ENCODE results near the gene WDR17.

The WDR17 gene

DNA sequence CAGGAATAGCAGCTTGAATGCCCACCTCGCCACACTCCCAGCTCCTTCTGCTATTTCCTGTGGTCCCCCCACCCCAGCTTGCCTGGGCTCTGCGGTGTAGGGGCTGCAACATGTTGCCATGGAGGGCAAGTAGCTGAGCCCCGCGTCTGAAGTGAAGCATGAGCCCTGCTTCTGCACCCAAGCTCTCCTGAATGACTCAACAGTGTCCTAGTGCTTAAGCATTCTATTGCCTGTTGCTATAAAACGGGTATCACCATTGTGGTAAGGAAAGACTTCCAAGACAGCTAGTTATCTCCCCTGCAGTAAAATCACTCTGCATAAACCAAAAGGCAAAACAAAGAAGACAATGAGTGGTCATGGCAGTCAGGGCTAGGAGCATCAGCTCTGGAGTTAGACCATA is 161.1 kb downstream of the WDR17 start:
- no peak for DNase-seq (ENCODE audit: low read depth in 2 of 2)
- H3K4me3 ChIP-seq (replicated peaks in 1 of 2; ENCODE audit: low read depth in 2 of 2, low read length in 2 of 2) = no peak overlapping the region
- no peak for TF ChIP-seq CTCF (IDR thresholded peaks at IDR 0.05; ENCODE audit: low read depth, low read length)

DNA sequence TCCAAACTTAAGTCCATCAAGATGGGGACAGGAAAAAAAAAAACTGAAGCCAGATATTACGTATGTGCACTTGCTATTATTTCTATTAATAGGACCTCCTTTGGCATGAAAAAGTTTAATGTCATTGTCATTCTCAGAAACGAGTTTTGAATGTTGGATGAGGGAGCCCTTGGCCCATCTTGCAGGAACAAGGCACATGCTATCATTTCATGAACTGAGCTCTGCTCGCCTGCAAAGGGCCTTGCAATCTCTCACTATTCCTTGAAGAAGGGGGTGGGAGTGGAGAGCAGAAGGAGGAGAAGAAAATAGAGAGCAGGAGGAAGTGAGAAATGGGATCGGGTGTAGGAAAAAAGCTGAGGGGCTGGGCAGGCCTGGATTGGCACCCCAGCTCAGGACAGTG is 164.0 kb downstream of the WDR17 start:
- no peak overlapping the region for H3K4me3 ChIP-seq (replicated peaks in 1 of 2; ENCODE audit: low read depth in 2 of 2, low read length in 2 of 2)
- TF ChIP-seq CTCF (IDR thresholded peaks at IDR 0.05; ENCODE audit: low read depth, low read length) = no peak
- DNase-seq (ENCODE audit: low read depth in 2 of 2) = no peak
